ENCODE measurements around the gene IKZF2. TPM values are rescaled to one million over a fixed set of nuclear protein-coding genes. Genes with fewer than 3 reads are reported as not detected.

The IKZF2 gene
- total and polyA plus RNA-seq, 11 donors: 0.84 to 8.0 (median 5.9) TPM

- Histone ChIP-seq H3K27ac (no peak overlapping the region), H3K9me3 (no peaks in the 10 kb centered on the region), H3K4me1 (peaks cover 0 to 34% (median 8%) of the 10 kb centered on the region in 12 donors), H3K36me3 (no peaks in the 10 kb centered on the region), H3K4me3 (no peak overlapping the region), H3K27me3 (no peaks in the 10 kb centered on the region)
- TF ChIP-seq POLR2A (IDR thresholded peaks at IDR 0.05) (no peak), CTCF (IDR thresholded peaks at IDR 0.05) (no peak)
- intact Hi-C loops (cut with DNase I): loop anchor here in 1 of 10 donors (2.0 kb wide), 1 partner anchor 83 kb away; the partner anchor contains the start of gene IKZF2
- no peak for DNase-seq
- no peak for ATAC-seq
Measured at GRCh38 chr2:213067888-213068287, 83.5 kb downstream of the IKZF2 start.

GRCh38 chr2:213066443-213066743 is 85.0 kb downstream of the IKZF2 start:
- WGBS, 4 donors: 13 to 40% (median 16%) methylated on average over 1 of the region's 1 CpG
- DNase-seq (no peak), ATAC-seq (peak in 1 of 4 donors; percentile 39)
- TF ChIP-seq CTCF (IDR thresholded peaks at IDR 0.05) (no peak), POLR2A (IDR thresholded peaks at IDR 0.05) (no peak)
- Histone ChIP-seq H3K27me3 (no peaks in the 10 kb centered on the region), H3K4me3 (peak overlapping the region in 8 of 12 donors; percentile 1 to 36 (median 22)), H3K4me1 (peaks cover 0 to 34% (median 8%) of the 10 kb centered on the region in 12 donors), H3K36me3 (no peaks in the 10 kb centered on the region), H3K9me3 (no peaks in the 10 kb centered on the region), H3K27ac (peak overlapping the region in 7 of 12 donors; percentile 50 to 71 (median 66))
- intact Hi-C loops (cut with DNase I): loop anchor here in 1 of 10 donors (2.0 kb wide), 1 partner anchor 84 kb away; the partner anchor contains the start of gene IKZF2

GRCh38 chr2:213065583-213066442 is 85.6 kb downstream of the IKZF2 start:
- H3K9me3 ChIP-seq: no peaks in the 10 kb centered on the region
- ATAC-seq (peak; percentile 70 to 94 (median 89)), DNase-seq (peak; percentile 11 to 55 (median 46))
- no peak for TF ChIP-seq POLR2A (IDR thresholded peaks at IDR 0.05)
- no peak for TF ChIP-seq CTCF (IDR thresholded peaks at IDR 0.05)
- no peaks in the 10 kb centered on the region for H3K27me3 ChIP-seq
- H3K36me3 ChIP-seq: no peaks in the 10 kb centered on the region
- intact Hi-C loops (cut with DNase I): loop anchor here in 1 of 10 donors (2.0 kb wide), 1 partner anchor 85 kb away; the partner anchor contains the start of gene IKZF2
- H3K27ac ChIP-seq: peak overlapping the region in 10 of 12 donors; percentile 2 to 71 (median 56)
- peaks cover 0 to 34% (median 8%) of the 10 kb centered on the region in 12 donors for H3K4me1 ChIP-seq
- H3K4me3 ChIP-seq: peak overlapping the region in 8 of 12 donors; percentile 1 to 36 (median 22)
- WGBS, 4 donors: 26 to 30% (median 28%) methylated on average over 8 of the region's 8 CpGs

GRCh38 chr2:213064099-213064498 is 87.3 kb downstream of the IKZF2 start:
- WGBS, 4 donors: 85 to 90% (median 86%) methylated on average over 2 of the region's 2 CpGs

More at GRCh38 chr2:213064099-213064498, 87.3 kb downstream of the IKZF2 start:
- Histone ChIP-seq H3K9me3 (no peaks in the 10 kb centered on the region), H3K4me3 (no peak overlapping the region), H3K27me3 (no peaks in the 10 kb centered on the region), H3K4me1 (peaks cover 0 to 24% (median 5%) of the 10 kb centered on the region in 12 donors), H3K27ac (no peak overlapping the region), H3K36me3 (no peaks in the 10 kb centered on the region)
- TF ChIP-seq POLR2A (IDR thresholded peaks at IDR 0.05) (no peak), CTCF (IDR thresholded peaks at IDR 0.05) (no peak)
- DNase-seq (no peak), ATAC-seq (no peak)
- intact Hi-C loops (cut with DNase I): no loop called here

Data from heart left ventricle (tissue), 16 donors.